Left hindlimb (tissue), 1 donor: ENCODE measurements around the gene NLRC5.
"Not testable (repeated sequence)": the region's sequence is repeated elsewhere in the genome, so short reads cannot be mapped to it uniquely, and the experiment has no call there.

Source experiments
- DNase-seq: peaks from one replicate; pipeline ENCODE4 v3.0.0-alpha.2; 2018

NLRC5 gene

DNA sequence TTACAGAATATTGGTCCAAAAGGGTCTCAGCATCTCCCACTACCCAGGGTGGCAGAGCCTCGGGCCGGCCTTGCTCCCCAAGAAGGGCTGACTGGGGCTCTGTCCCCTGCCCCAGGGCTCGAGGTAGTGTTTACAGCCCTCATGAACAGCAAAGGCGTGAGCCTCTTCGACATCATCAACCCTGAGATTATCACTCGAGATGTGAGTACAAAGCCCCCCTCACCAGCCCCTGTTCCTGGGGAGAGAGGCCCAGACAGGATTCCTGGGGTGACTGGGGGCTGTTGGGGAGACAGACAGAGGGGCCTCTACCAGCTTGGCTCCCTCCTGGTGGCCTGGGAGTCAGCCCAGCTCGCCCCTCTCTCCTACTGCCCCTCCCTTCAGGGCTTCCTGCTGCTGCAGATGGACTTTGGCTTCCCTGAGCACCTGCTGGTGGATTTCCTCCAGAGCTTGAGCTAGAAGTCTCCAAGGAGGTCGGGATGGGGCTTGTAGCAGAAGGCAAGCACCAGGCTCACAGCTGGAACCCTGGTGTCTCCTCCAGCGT is 6.1 kb upstream of the NLRC5 start:
- no peak for DNase-seq

DNA sequence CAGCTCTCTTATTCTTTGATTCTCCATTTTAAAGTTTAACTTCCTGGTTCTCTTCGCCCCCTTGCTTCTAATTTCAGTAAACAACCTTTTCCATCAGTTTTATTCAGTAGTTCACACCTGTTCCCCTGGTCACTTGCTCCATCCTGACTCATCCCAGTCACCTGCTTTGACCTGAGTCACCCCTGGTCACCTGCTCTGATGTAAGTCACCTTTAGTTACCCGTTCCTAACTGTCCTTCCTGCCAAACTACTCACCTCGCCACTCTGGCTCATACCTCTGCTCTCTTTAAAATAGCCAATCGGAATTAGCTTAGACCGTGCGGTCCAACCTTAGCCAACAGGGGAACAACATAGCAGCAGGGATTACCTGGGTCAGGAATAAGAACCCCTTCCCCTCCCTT is 4.7 kb upstream of the NLRC5 start:
- DNase-seq = no peak

DNA sequence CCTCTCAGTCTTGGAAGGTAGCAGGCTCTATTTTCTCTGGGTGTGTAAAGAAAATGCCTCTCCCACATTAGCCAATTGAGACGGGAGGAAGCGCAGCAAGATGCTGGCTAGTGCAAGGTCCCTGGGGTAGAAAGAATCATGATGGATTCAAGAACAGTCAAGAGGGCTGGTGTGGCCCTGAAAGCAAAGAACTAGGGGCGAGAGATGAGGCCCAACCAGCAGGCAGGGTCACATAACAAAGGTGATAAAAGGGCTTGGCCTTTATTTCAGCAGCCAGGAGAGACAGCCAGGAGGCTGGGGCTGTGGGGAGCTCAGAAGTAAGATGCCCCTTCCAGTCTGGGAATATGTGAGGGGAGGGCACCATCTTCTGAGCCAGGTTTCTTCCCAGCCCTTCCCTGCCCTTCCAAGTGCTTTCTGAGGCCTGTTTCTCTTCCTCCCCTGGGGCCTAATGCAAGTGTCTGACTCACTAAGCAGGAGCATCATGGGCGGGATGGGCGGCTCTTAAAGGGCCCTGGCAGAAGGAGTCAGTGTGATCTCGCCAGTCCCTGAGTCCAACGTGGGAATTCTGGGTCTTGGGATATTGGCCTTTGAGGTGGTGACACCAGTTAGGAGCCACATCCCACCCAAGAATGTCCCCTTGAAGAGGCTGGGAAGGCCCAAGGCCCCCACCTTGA is 3.9 kb upstream of the NLRC5 start:
- no peak for DNase-seq

DNA sequence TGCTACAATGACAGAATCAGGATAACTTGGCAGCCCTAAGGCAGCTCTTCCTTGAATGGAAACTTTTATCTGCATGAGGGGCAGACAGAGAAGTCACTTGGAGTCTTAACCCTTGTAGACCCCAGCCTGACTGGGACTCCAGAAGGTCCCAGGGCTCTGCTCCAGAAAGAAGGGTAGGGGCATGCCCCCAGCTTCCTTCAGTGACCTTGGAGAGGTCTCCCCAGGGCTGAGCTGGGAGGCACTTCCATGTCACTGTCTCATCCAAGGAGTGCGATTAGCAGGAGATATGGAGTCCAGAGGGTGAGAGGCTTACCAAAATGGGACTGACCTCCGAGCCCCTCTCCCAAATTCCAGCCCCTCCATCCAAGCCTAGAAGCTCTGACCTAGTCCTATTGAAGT is 3.4 kb upstream of the NLRC5 start:
- no peak for DNase-seq

DNA sequence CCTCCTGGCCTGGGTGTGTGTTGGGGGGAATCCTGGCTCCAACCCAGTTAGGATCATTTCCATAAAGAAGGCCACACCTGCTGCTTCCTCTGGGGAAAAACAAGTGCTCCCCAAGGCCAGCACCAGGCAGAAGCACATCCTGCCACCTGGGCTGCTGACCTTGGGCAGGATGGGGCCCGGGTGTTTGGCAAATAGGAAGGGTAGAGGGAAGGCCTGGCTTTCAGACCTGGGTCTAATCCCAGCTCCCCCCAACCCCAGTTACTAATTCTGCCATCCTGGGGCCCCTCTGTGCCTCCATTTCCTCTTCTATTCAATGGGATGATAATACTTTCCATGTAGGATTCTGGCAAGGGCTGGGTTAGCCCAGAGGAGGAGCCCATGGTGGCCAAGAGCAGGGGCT is 3.0 kb upstream of the NLRC5 start:
- DNase-seq = no peak

DNA sequence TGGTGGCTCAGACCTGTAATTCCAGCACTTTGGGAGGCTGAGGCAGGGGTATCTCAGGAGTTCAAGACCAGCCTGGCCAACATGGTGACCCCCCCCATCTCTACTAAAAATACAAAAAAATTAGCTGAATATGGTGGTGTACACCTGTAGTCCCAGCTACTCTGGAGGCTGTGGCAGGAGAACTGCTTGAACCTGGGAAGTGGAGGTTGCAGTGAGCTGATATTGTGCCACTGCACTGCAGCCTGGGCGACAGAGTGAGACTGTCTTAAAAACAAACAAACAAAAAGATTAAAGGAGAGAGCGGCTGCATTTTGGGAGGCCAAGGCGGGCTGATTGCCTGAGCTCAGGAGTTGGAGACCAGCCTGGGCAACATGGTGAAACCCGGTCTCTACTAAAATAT is 2.4 kb upstream of the NLRC5 start:
- DNase-seq = not testable (repeated sequence)

DNA sequence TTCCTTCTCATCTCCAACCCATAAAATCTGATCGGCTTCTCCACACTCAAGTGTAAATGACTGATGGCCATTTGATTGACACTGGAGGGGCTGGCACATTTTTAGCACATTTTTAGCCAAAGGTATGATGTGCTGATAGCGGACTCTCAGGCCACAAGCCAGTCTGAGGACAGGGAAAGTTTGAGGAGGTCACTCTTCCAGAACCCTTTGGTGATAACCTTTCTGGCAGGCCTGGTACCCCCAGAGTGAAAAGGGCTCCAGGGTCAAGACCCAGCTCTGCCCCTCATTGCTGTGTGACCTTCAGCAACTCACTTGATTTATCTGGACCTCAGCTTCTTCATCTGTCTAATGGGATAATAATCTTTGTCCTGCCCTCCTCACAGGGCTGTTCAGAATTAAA is 1.7 kb upstream of the NLRC5 start:
- no peak for DNase-seq

DNA sequence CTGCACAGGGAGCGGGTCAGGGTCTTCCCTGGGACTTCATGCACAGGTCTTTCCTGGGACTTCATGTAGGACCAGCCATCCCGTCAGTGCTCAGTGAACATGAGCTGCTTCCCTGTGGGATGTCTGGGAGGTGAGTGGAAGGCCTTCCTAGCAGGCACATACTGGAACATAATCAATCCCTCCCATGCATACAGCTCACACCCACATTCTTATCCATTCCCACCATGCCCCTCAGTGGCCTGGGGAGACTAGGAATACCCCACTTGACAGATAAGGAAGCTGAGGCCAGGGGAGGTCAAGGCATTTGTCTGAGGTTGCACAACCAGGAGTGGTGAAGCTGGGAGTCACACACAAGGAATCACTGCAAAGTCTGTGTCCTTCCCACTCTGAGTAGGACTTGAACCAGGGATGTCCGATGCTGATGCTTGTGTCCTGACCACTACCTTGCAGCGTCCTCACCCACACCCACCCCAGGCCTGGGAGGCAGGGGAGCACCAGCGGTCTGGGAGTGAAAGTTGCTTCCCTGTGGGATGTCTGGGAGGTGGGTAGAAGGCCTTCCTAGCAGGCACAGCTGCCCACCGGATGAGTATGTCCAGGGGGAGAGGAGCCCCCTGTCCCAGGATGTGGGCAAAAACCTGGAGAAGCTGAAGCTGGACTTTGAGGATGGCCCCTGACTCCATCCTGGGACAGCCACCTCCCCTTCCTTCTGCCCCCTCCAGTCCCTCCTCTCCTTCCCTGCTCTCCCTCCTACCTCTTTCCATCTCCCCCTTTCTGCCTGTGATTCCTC is 1.0 kb upstream of the NLRC5 start:
- no peak for DNase-seq

DNA sequence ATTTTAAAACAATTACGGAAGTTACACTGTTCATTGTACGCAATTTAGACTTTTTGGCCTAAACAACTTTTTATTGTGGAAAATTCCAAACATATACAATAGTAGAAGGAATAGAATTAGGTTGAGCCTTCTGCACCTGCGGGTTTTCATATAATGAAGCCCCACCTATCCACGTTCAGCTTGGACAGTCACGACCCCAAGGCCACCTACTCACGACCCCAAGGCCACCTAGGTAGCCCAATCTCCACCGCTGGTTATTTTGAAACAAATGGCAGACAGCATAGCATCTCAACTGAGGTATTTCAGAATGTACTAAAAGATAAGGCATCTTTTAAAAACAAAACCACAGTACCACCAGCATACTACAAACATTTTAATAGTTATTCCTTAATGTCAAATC is 631 bp downstream of the NLRC5 start:
- no peak for DNase-seq

DNA sequence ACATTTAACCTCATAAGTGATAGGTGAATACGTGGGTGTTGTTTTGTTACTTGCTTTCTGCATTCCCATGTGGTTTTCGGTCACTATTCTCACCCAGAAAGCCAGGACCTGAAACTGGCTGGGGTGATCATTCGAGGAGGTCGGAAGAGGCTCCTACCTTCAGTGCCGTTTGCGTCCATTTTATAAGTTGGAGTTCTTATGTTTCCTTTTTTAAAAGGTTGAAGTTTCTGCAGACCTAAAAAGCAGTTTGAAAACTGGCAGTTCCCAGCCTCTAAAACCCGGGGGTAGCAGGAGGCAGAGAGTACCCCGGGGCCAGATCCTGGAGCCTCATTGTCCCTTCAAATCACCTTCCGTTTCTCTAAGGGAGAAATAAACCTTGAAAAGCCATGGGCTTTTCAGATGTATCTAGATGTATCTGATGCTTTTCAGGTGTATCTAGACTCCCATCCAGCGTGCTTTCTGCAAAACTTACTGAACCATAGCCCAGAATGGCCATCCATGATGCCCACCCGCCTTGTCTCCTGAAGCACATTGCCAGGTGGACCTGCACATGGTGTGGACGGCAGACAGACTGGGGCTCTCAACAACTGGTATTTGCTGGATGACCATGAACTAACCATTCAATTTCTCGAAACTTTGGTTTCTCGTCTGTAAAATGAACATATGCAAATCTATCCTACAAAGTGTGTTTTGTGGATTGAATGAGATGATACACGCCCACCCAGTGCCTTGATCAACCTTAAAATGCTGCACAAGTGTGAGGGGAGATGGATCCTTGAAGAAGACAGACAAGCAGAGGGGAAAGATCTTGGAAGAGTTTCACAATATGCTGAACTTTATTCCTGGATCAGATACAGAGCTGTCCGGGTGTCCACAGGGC is 1.3 kb downstream of the NLRC5 start:
- no peak for DNase-seq

DNA sequence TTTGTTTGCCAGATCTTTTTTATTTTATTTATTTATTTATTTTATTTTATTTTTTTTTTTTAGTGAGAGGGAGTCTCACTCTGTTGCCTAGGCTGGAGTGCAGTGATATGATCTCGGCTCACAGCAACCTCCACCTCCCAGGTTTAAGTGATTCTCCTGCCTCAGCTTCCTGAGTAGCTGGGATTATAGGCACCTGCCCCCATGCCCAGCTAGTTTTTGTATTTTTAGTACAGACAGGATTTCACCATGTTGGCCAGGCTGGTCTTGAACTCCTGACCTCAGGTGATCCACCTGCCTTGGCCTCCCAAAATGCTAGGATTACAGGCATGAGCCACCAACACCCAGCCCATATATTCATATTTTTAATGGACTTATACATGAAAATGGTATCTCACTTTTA is 3.1 kb downstream of the NLRC5 start:
- DNase-seq = not testable (repeated sequence)

DNA sequence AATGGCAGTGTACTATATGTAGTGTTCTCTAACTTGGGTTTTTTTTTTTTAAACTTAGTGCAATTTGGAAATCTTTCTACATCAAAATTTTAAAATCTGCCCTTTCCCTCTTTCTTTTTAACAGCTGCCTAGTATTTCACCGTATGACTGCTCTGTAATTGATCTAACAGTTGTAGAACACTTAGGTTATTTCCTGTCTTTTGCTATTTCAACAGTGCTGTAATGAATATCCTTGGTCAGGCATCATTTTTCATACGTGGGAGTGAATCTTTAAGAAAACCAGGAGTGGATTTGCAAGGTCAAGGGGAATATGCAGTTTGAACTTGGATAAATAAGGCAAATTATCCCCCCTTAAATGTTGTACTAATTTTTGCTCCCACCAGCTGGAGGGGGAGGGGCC is 3.8 kb downstream of the NLRC5 start:
- no peak for DNase-seq

DNA sequence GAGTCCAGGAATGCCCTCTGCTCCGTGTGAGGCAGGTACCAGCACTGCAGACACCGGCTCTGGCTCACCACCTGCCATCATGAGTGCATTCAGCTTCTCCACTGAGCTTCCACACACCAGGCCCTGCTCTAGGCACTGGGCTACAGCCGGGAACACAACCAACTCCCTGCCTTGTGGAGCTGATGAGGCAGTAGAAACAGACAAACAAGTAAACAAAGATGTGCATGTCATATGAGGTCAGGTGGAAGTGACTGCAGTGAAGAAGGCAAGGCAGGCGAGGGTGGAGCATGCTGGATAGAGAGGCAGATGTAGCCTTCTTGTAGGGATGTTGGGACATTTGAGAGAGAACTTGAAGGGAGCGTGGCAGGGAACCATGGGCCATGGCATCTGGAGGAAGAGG is 5.0 kb downstream of the NLRC5 start:
- DNase-seq = no peak

DNA sequence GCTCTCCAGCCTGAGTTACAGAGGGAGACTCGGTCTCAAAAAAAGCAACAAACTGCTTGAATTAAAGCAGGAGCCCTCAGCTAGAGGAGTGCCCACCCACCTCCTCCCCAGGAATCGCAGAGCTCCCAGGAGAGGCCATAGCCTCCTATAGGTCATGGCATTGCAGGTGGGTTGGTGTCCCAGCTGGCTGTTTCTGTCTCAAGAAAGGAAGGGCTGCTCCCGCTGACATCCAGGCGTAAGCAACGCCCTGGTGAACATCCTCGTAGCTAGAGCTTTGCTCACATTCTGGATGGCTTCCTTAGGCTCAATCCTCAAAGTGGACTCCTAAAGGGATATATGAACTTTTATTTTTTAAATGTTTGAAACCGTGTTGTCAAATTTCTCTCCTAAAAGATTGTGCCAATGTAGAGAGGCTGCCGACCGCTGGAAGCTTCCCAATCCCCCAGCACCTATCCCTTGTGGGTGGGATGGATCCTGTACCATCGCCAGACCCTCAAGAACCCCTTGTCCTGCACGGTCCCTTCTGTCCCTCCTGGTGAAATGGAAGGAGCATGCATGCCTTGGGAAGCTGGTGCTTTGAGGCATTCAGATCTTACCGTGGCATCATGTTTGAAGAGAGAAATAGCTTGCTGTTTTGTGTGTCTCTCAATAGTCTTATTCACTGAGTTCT is 5.9 kb downstream of the NLRC5 start:
- DNase-seq = no peak

DNA sequence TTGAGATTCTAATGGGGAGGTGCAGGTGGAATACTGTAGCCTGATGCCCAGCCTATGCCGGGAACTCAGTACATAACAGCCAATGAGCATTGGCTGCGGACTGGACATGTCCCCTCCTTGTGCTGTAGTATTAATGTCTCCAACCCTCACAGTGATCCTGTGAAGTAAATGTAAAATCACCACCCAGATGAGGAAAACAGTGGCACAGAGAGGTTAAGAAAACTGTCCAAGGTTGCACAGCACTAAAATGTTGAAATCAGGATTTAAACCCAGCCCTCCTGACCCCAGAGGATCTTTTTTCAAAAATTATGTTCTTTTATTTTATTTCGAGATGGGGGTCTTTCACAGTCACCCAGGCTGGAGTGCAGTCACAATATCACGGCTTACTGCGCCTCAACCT is 7.9 kb downstream of the NLRC5 start:
- no peak for DNase-seq

DNA sequence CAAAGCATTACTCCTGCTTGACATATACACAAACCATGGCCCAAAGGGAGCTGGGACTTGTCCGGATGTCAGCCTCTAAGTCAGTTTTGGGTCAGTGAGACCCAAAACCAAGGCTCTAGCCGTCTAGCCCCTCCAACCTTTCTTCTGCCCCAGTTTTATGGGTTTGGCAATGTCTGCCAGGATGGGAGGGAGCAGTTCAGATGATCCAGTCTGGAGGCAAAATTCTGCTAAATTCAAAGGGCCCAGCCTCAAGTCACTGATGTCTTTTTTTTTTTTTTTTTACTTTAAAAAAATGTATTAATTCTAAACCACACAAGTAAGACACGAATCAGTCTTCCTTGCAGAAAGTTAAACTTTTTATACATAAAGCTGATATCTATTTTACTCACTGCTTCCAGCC is 8.6 kb downstream of the NLRC5 start:
- no peak for DNase-seq

DNA sequence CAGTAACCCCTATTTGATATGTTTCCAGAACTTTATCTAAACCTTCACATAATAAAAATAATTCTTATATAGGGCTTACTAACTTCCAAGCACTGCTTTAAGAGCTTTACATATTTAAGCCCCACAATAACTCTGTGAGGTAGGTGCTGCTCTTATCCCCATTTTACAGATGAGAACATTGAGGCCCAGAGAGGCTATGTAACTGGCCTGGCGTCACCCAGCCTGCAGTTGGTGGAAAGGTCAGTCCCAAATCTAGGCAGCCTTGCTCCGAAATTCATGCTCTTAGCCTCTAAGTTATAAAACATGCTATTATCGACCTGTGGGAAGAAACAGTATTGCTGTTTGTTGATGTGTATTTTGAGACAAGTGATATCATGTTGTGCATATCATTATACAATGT is 9.0 kb downstream of the NLRC5 start:
- no peak for DNase-seq

DNA sequence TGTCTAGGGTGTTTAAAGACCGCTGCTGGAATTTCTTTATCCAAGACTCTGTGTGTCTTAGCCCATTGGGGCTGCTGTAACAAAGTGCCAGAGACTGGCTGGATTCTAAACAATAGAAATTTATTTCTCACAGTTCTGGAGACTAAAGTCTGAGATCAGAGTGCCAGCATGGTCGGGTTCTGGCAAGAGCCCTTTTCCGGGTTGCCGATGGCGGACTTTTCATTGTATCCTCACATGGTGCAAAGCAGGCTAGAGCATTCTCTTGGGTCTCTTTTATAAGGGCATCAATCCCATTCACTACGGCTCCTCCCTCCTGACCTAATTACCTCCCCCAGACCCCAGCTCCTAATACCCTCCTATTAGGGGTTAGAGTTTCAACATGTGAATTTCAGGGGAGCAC is 9.5 kb downstream of the NLRC5 start:
- DNase-seq = no peak

DNA sequence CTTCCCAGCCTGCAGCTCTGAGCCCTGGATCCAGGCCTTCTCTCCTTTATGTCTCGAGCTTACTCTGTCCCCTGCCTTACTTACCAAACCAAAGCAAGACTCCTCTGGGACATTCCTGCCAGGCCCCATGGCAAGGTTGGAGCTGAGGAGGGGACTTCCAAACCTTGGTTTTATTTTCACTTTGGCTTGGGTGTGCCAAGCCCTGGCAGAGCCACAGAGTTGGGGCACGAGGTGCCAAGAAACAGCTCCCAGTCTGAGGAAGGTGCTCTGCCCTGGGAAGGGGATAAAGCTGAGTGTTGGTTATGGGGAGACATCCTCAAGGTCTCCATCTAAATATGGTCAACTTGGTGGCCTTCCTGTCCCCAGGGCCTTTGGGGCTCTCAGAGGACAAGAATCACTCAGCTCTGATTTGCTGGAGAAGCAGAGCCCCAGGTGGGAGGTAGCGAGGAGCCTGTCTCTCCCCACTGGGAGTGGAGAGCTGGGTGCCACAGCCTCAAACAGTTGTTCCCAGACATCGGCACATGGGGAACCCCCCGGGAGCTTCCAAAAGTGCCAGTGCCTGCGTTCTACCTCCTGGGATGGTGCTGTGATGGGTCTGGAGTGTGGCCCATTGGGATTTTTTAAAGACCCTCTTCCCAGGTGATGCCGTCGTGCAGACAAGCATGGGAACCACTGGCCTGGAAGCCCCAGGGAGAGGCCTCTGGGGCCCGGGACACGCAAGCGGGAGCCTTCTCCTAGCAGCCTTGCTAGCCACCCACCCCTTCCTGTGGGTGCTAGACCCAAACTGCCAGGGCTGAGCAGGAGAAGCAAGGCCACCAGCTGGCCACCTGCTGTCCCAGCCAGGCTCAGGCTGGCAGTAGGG is 10.3 kb downstream of the NLRC5 start:
- no peak for DNase-seq

DNA sequence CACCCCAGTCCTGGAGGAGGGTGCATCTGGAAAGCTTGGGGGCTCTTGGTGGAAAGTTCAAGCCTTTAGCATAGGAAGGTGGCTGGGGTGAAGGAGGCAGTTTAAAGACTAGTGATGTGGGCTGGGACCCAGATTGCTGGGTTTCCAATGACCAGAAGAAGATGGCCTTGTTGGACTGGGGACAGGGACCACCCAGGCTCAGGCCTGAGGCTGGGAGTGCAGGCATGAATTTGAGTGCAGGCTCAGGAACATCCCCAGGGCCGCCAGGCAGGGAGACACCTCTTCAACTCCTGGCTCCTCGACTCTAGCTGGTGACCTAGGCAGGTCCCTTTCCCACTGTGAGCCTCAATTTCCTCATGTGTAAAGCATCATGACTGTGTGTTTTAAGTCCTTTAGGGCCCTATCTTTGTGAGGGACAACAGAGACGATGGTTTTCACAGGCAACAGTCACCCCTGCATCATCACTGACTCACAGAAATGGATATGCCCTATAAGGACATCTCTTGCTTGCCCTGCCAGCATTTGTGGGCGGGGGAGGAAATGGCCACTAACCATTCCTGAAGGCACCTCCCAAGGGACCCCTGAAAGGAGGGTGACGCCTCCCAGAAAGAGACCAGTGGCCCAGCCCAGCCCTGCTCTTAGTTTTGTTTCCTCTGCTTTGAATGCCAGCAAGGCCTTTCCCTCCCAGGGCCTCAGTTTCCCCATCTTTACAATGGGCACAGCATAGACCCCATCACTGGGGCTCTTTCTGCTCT is 11.1 kb downstream of the NLRC5 start:
- DNase-seq = peak; percentile 46

DNA sequence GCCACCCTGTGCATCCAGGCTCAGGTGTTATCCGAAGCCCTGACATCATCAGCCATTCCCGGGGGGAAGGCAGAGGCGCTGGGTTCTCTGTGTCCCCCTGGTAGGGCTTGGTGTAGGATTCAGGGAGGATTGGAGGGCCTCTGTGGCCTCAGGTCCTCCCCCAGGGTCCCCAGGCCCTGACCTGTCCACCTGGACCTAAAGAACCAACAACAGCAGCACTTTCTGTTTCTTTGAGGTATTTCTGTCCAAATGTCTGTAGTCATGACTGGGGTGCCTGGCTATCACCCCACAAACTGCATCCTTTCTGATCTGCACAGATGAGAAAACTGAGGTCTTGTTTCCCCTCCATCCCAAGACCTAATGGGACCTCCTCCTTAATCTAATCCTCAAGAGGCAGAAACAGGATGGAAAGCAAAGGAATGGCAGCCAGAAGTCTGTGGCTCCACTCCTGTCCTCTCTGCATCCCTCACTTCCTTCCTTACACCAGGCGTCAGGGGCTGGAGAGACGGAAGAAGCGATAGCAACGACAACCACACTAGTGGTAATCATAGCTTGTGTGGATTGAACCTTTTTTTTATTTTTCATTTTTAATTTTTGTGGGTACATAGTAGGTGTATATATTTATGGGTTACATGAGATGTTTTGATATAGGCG is 11.8 kb downstream of the NLRC5 start:
- DNase-seq = no peak
